ENCODE results near the gene VIM.

The VIM gene

GRCh38 chr10:17208476-17208875, 19.6 kb upstream of the VIM start:
- H3K4me1 ChIP-seq (ENCODE audit: control insufficient read depth, insufficient read depth, low read length), result no peaks in the 10 kb centered on the region
- ChIA-PET CTCF (interaction anchor here (1.0 kb wide), 1 partner anchor 381 kb away, joined by 3 read pairs; no protein-coding TSS in a partner anchor), POLR2A (no interaction called here)
- no peak overlapping the region for H3K4me3 ChIP-seq (ENCODE audit: low read depth, low read length)
- no peaks in the 10 kb centered on the region for H3K9me3 ChIP-seq (ENCODE audit: control insufficient read depth, insufficient read depth, low read depth, low read length)
- TF ChIP-seq ZNF37A (tag by site-specific recombination; IDR thresholded peaks at IDR 0.05) (no peak), ZNF776 (tag by site-specific recombination; IDR thresholded peaks at IDR 0.05; ENCODE audit: borderline replicate concordance) (no peak), ZNF202 (tag by site-specific recombination; IDR thresholded peaks at IDR 0.05; ENCODE audit: borderline replicate concordance) (no peak), ZNF341 (tag by site-specific recombination; IDR thresholded peaks at IDR 0.05; ENCODE audit: low read depth) (no peak)
- TF ChIP-seq, protein P1, sequence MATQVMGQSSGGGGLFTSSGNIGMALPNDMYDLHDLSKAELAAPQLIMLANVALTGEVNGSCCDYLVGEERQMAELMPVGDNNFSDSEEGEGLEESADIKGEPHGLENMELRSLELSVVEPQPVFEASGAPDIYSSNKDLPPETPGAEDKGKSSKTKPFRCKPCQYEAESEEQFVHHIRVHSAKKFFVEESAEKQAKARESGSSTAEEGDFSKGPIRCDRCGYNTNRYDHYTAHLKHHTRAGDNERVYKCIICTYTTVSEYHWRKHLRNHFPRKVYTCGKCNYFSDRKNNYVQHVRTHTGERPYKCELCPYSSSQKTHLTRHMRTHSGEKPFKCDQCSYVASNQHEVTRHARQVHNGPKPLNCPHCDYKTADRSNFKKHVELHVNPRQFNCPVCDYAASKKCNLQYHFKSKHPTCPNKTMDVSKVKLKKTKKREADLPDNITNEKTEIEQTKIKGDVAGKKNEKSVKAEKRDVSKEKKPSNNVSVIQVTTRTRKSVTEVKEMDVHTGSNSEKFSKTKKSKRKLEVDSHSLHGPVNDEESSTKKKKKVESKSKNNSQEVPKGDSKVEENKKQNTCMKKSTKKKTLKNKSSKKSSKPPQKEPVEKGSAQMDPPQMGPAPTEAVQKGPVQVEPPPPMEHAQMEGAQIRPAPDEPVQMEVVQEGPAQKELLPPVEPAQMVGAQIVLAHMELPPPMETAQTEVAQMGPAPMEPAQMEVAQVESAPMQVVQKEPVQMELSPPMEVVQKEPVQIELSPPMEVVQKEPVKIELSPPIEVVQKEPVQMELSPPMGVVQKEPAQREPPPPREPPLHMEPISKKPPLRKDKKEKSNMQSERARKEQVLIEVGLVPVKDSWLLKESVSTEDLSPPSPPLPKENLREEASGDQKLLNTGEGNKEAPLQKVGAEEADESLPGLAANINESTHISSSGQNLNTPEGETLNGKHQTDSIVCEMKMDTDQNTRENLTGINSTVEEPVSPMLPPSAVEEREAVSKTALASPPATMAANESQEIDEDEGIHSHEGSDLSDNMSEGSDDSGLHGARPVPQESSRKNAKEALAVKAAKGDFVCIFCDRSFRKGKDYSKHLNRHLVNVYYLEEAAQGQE (tag by site-specific recombination; IDR thresholded peaks at IDR 0.05), result no peak
- H3K27ac ChIP-seq (ENCODE audit: extremely low read depth, low read depth, low read length), result no peak overlapping the region
- H3K36me3 ChIP-seq (ENCODE audit: control insufficient read depth in 2 of 2, insufficient read depth in 1 of 2, low read length in 2 of 2), result no peaks in the 10 kb centered on the region

DNA sequence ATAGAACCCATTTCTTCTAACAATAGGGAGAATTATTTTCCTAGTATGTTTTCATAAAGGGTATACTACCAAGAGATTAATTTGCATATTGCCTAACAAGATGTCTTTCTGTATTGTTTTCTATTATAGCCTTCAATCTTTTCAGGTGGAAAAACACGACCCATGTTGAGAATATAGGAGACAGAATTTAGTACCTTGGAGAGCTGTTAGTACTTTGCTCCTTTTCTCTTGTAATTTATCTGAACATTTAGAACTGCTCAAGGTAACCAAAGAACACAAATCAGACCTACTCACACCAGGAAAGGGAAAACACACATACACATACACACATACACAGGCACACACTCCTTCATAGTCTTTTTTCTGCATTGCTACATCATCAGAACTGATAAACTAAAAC, 18.7 kb upstream of the VIM start:
- H3K36me3 ChIP-seq (ENCODE audit: control insufficient read depth in 2 of 2, insufficient read depth in 1 of 2, low read length in 2 of 2), result no peaks in the 10 kb centered on the region
- POLR2A ChIA-PET, result no interaction called here
- no peak for TF ChIP-seq GLIS1 (tag by site-specific recombination; IDR thresholded peaks at IDR 0.05)
- TF ChIP-seq PBX3 (CRISPR knock-in tag; IDR thresholded peaks at IDR 0.05), result no peak
- TF ChIP-seq ZNF112 (tag by site-specific recombination; IDR thresholded peaks at IDR 0.05), result no peak
- TF ChIP-seq, protein P1 (tag by site-specific recombination; IDR thresholded peaks at IDR 0.05), result peak; percentile 87
- no peaks in the 10 kb centered on the region for H3K9me3 ChIP-seq (ENCODE audit: control insufficient read depth, insufficient read depth, low read depth, low read length)
- no peak overlapping the region for H3K4me3 ChIP-seq (ENCODE audit: low read depth, low read length)
- CTCF ChIA-PET, result interaction anchor here (1.0 kb wide), 1 partner anchor 382 kb away, joined by 3 read pairs; no protein-coding TSS in a partner anchor
- no peak overlapping the region for H3K27ac ChIP-seq (ENCODE audit: extremely low read depth, low read depth, low read length)
- no peaks in the 10 kb centered on the region; the same call in 1 of the 2 replicates for H3K4me1 ChIP-seq (ENCODE audit: control insufficient read depth, insufficient read depth, low read length)

DNA sequence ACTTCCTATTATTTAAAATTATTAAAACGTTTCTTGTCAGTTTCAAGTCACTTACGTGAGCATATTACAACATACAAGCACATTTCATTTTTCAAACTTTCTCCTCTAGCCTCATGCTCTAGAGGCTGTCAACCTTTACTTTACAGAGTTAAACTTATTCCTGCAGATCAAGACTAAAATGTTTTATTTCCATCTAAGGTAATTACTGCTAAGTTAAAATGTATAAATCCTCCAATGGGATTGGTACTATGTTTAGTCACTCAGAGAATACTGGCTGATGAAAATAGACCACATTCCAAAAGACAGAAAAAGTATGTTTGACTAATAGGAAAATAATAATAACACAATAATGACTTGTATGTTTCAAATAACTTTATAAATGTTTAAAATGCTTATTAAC, 18.2 kb upstream of the VIM start:
- Histone ChIP-seq H3K9me3 (ENCODE audit: control insufficient read depth, insufficient read depth, low read depth, low read length) (no peaks in the 10 kb centered on the region), H3K36me3 (ENCODE audit: control insufficient read depth in 2 of 2, insufficient read depth in 1 of 2, low read length in 2 of 2) (no peaks in the 10 kb centered on the region), H3K27ac (ENCODE audit: extremely low read depth, low read depth, low read length) (no peak overlapping the region), H3K4me3 (ENCODE audit: low read depth, low read length) (no peak overlapping the region), H3K4me1 (ENCODE audit: control insufficient read depth, insufficient read depth, low read length) (no peaks in the 10 kb centered on the region; the same call in 1 of the 2 replicates)
- ChIA-PET POLR2A (interaction anchor here (5.0 kb wide), 1 partner anchor 20 kb away, joined by 34 read pairs; the partner anchor contains the start of gene VIM), CTCF (no interaction called here)
- TF ChIP-seq ZNF658 (tag by site-specific recombination; IDR thresholded peaks at IDR 0.05), result no peak
- TF ChIP-seq PRDM6 (tag by site-specific recombination; IDR thresholded peaks at IDR 0.05), result no peak

Data from HEK293 (cell line).